HG02981 (cell line): ENCODE data around the gene CCN2.
"Not testable (repeated sequence)": the region's sequence is repeated elsewhere in the genome, so short reads cannot be mapped to it uniquely, and the experiment has no call there.

ENCODE experiments used
- ATAC-seq: cut with Tn5 transposase; IDR thresholded peaks from one replicate; pipeline ENCODE4 v1.9.1; 2021; ENCODE audit warnings: mild to moderate bottlenecking, moderate library complexity; ENCODE audit not compliant: unreplicated experiment

Gene CCN2

GRCh38 chr6:131946404-131946991 is 4.7 kb downstream of the CCN2 start:
- no peak for ATAC-seq

GRCh38 chr6:131945971-131946370 is 5.2 kb downstream of the CCN2 start:
- ATAC-seq, result no peak

- no peak for ATAC-seq
Measured at GRCh38 chr6:131937703-131938631, 13.2 kb downstream of the CCN2 start.

- ATAC-seq, result no peak
Measured at GRCh38 chr6:131937226-131937625, 13.9 kb downstream of the CCN2 start.

GRCh38 chr6:131936156-131936555 is 15.0 kb downstream of the CCN2 start:
- ATAC-seq, result no peak

GRCh38 chr6:131931063-131931750 is 20.0 kb downstream of the CCN2 start:
- ATAC-seq, result no peak

- ATAC-seq, result no peak
Measured at GRCh38 chr6:131929976-131930375, 21.2 kb downstream of the CCN2 start.

- ATAC-seq, result no peak
Measured at GRCh38 chr6:131929264-131929663, 21.9 kb downstream of the CCN2 start.

- ATAC-seq, result no peak
Measured at GRCh38 chr6:131924881-131925474, 26.2 kb downstream of the CCN2 start.

GRCh38 chr6:131923356-131923755 is 27.8 kb downstream of the CCN2 start:
- ATAC-seq, result peak; percentile 74

- no peak for ATAC-seq
Measured at GRCh38 chr6:131920656-131921055, 30.5 kb downstream of the CCN2 start.

GRCh38 chr6:131918650-131919355 is 32.4 kb downstream of the CCN2 start:
- no peak for ATAC-seq

- ATAC-seq, result no peak
Measured at GRCh38 chr6:131917763-131918649, 33.2 kb downstream of the CCN2 start.

GRCh38 chr6:131917318-131917717 is 33.9 kb downstream of the CCN2 start:
- no peak for ATAC-seq

GRCh38 chr6:131916847-131917246 is 34.3 kb downstream of the CCN2 start:
- ATAC-seq, result no peak

GRCh38 chr6:131916091-131916796 is 34.9 kb downstream of the CCN2 start:
- ATAC-seq, result not testable (repeated sequence)

- peak; percentile 70 for ATAC-seq
Measured at GRCh38 chr6:131914967-131915751, 36.0 kb downstream of the CCN2 start.

GRCh38 chr6:131914234-131914633 is 36.9 kb downstream of the CCN2 start:
- ATAC-seq, result no peak
